DND-41 (cell line): ENCODE measurements around the gene GH2.
"Not testable (repeated sequence)": the region's sequence is repeated elsewhere in the genome, so short reads cannot be mapped to it uniquely, and the experiment has no call there.

ENCODE experiments used
- ATAC-seq: fragments of 200-7000 bp; cut with Tn5 transposase; 3 replicates; pipeline ENCODE4 v1.9.1; 2021; ENCODE audit warnings: low read depth; ENCODE audit not compliant: insufficient read depth
- DNase-seq: peaks from one replicate; pipeline ENCODE4 v3.0.0-alpha.2; 2020
- H2AFZ ChIP-seq: 2 replicates; pipeline ENCODE4 v1.6.0; 2012; ENCODE audit warnings: low read depth, low read length
- H3K27ac ChIP-seq: 2 replicates; pipeline ENCODE4 v1.5.1; 2012; ENCODE audit warnings: low read length, inconsistent platforms
- H3K27me3 ChIP-seq: fragments of 200-600 bp; sonication (generic); 2 replicates; pipeline ENCODE4 v1.6.0; 2012; ENCODE audit warnings: low read length, mild to moderate bottlenecking, inconsistent platforms; ENCODE audit not compliant: insufficient read depth, poor library complexity
- H3K36me3 ChIP-seq: 2 replicates; pipeline ENCODE4 v1.5.1; 2012; ENCODE audit warnings: low read length, inconsistent platforms; ENCODE audit not compliant: insufficient read depth
- H3K4me1 ChIP-seq: 2 replicates; pipeline ENCODE4 v1.5.1; 2012; ENCODE audit warnings: mild to moderate bottlenecking, low read length; ENCODE audit not compliant: insufficient read depth
- H3K4me2 ChIP-seq: 2 replicates; pipeline ENCODE4 v1.6.0; 2012; ENCODE audit warnings: mild to moderate bottlenecking, moderate library complexity, low read length, inconsistent platforms; ENCODE audit not compliant: insufficient read depth
- H3K4me3 ChIP-seq, 2 experiments: fragments of 200-600 bp in 1 of 2; shearing (Covaris generic) in 1 of 2; 2 replicates each; pipeline ENCODE4 v1.5.1; 2012 to 2016; ENCODE audit warnings: inconsistent platforms in 2 of 2, low read length in 2 of 2, mild to moderate bottlenecking in 2 of 2, low read depth in 1 of 2, moderate library complexity in 1 of 2
- H3K79me2 ChIP-seq: 2 replicates; pipeline ENCODE4 v1.6.0; 2012; ENCODE audit warnings: low read length, inconsistent platforms; ENCODE audit not compliant: insufficient read depth
- H3K9ac ChIP-seq: 2 replicates; pipeline ENCODE4 v1.6.0; 2012; ENCODE audit warnings: low read depth, mild to moderate bottlenecking, inconsistent platforms, low read length, moderate library complexity
- H3K9me3 ChIP-seq: 2 replicates; pipeline ENCODE4 v1.5.1; 2012; ENCODE audit warnings: low read length, moderate library complexity, mild to moderate bottlenecking, inconsistent platforms; ENCODE audit not compliant: insufficient read depth, severe bottlenecking
- H4K20me1 ChIP-seq: 2 replicates; pipeline ENCODE4 v1.6.0; 2012; ENCODE audit warnings: low read length; ENCODE audit not compliant: insufficient read depth
- EZH2 ChIP-seq: IDR thresholded peaks from 3 replicates; pipeline ENCODE4 v1.6.1; 2012; ENCODE audit warnings: borderline replicate concordance, low read depth, mild to moderate bottlenecking, moderate library complexity, low read length, inconsistent platforms; ENCODE audit not compliant: severe bottlenecking
- TF ChIP-seq, protein P1 (sequence below): IDR thresholded peaks from 2 replicates; pipeline ENCODE4 v1.5.1; 2012; ENCODE audit warnings: borderline replicate concordance, low read length, moderate library complexity, mild to moderate bottlenecking; ENCODE audit not compliant: poor library complexity, severe bottlenecking; ENCODE audit errors: extremely low read depth

The GH2 gene

DNA sequence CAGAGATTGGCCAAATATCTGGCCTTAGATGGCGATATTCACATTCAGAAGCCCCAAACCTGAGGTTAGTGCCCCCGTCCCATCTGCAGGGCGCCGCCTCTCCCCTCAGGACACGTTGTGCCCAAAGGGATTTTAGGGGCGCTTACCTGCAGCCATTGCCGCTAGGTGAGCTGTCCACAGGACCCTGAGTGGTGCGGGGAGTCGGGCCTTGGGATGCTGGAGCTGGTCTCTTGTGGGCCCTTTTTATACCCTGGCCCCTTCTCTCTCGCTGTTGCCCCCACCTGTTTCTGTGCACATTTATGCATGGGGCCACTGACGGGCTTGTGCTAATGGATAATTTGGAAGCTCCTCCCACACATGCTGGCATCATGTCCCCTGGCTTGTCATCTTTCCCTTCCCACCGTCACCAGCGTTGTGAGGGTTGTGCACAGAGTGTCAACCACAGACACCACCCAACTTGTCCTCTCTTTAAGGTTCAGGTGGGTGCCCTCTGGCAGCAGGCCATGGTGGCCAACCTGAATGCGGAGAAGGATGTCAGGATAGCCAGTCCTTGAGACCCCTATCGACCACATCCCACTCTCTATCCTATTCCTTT is 29.4 kb upstream of the GH2 start, which contains the start of gene CSHL1:
CSHL1 (minus strand) TSS at position 218 of the 595 bp plus-strand sequence; CDS start at position 156, 62 bp downstream.
- no peaks in the 10 kb centered on the region for H3K27me3 ChIP-seq
- H2AFZ ChIP-seq, result no peak within 1 kb of the TSS
- H3K9me3 ChIP-seq, result no peaks in the 10 kb centered on the region
- no peak for ATAC-seq
- no peak within 1 kb of the TSS for H3K4me2 ChIP-seq
- no peak within 1 kb of the TSS for H3K27ac ChIP-seq
- TF ChIP-seq, protein P1, sequence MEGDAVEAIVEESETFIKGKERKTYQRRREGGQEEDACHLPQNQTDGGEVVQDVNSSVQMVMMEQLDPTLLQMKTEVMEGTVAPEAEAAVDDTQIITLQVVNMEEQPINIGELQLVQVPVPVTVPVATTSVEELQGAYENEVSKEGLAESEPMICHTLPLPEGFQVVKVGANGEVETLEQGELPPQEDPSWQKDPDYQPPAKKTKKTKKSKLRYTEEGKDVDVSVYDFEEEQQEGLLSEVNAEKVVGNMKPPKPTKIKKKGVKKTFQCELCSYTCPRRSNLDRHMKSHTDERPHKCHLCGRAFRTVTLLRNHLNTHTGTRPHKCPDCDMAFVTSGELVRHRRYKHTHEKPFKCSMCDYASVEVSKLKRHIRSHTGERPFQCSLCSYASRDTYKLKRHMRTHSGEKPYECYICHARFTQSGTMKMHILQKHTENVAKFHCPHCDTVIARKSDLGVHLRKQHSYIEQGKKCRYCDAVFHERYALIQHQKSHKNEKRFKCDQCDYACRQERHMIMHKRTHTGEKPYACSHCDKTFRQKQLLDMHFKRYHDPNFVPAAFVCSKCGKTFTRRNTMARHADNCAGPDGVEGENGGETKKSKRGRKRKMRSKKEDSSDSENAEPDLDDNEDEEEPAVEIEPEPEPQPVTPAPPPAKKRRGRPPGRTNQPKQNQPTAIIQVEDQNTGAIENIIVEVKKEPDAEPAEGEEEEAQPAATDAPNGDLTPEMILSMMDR, result no peak
- TF ChIP-seq EZH2, result no peak
- no peaks in the 10 kb centered on the region for H3K36me3 ChIP-seq
- no peak for DNase-seq
- no peak within 1 kb of the TSS for H3K4me3 ChIP-seq
- no peaks in the 10 kb centered on the region for H3K79me2 ChIP-seq
- no peaks in the 10 kb centered on the region for H3K4me1 ChIP-seq
- H4K20me1 ChIP-seq, result no peaks in the 10 kb centered on the region
- no peak within 1 kb of the TSS for H3K9ac ChIP-seq

DNA sequence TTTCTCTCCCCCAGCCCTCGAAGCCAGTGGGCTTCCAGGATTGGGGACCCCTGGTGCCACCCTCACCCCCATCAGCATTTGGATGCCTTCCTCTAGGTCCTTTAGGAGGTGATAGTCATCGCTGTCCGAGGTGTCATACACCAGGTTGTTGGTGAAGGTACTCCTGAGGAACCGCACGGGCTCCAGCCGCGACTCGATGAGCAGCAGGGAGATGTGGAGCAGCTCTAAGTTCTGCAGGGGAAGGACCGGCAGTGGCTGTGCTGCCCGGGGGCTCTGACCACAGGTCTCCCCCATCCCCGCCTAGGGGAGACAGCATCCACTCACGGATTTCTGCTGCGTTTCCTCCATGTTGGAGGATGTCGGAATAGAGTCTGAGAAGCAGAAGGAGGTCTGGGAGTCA is 28.4 kb upstream of the GH2 start:
- Histone ChIP-seq H3K79me2 (no peaks in the 10 kb centered on the region), H3K9me3 (no peaks in the 10 kb centered on the region), H3K4me2 (no peak overlapping the region), H3K36me3 (no peaks in the 10 kb centered on the region), H3K4me1 (no peaks in the 10 kb centered on the region), H3K4me3 (no peak overlapping the region), H3K27ac (no peak overlapping the region), H2AFZ (no peak overlapping the region), H3K27me3 (no peaks in the 10 kb centered on the region), H4K20me1 (no peaks in the 10 kb centered on the region), H3K9ac (no peak overlapping the region)
- DNase-seq (no peak), ATAC-seq (no peak)
- TF ChIP-seq, protein P1, result no peak
- TF ChIP-seq EZH2, result no peak

DNA sequence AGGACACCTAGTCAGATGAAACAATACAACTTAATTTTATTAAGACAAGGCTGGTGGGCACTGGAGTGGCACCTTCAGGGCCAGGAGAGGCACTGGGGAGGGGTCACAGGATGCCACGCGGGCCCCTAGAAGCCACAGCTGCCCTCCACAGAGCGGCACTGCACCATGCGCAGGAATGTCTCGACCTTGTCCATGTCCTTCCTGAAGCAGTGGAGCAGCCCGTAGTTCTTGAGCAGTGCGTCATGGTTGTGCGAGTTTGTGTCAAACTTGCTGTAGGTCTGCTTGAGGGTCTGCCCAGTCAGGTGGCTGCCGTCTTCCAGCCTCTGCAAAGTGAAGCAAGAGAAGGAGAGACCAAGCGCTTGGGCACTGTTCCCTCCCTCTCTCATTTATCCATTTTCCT is 27.8 kb upstream of the GH2 start:
- not testable (repeated sequence) for ATAC-seq, H3K9ac ChIP-seq, H3K4me1 ChIP-seq, H3K27me3 ChIP-seq, H4K20me1 ChIP-seq, H3K4me2 ChIP-seq, H3K36me3 ChIP-seq, H3K4me3 ChIP-seq, H3K27ac ChIP-seq, H2AFZ ChIP-seq, H3K79me2 ChIP-seq, DNase-seq, H3K9me3 ChIP-seq

DNA sequence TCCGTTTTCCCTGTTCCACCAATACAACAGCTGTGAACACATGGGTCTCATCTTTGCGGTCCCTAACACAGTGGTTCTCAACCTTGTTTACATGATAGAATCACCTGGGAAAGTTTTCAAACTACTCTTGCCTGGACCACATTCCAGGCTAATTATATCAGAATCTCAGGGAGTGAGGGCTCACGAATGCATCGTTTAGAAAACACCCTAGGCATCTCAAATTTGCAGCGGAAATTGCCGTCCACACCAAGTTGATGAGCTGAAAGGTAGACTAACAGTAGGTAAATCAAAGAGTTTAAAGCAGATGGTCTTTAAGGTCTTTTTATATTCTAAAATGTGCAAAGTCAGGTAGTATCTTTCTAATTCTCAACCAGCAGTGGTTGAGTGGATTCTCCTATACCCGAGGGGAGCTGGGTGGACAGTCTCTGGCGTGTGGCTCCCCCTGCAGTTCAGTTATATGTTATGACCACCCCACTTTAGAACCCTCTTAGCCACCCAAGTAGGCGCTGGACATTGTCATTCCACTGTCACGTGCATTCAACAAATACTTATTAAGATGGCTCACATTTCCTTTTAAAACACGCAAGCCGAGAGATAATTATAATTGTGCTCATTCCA is 25.5 kb upstream of the GH2 start:
- DNase-seq, H4K20me1 ChIP-seq, H3K79me2 ChIP-seq, H3K4me2 ChIP-seq, H3K9me3 ChIP-seq, H3K27me3 ChIP-seq, H3K4me3 ChIP-seq, H3K4me1 ChIP-seq, H3K27ac ChIP-seq, H2AFZ ChIP-seq, H3K9ac ChIP-seq, H3K36me3 ChIP-seq: not testable (repeated sequence)
- TF ChIP-seq, protein P1, result peak; percentile 23
- ATAC-seq, result 0 out of 3 replicates have a peak, but pooled peaks have one; percentile 46

DNA sequence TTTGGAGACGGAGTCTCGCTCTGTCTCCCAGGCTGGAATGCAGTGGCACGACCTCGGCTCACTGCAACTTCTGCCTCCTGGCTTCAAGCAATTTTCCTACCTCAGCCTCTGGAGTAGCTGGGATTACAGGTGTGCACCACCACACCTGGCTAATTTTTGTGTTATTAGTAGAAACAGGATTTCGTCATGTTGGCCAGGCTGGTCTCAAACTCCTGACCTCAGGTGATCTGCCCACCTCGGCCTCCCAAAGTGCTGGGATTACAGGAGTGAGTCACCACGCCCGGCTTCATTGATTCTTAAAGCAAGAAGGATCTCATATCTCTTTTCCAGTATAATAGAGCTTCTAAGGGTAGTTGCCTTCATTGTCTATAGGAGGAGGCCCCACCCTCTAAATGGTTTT is 23.1 kb upstream of the GH2 start:
- H4K20me1 ChIP-seq, H3K27ac ChIP-seq, H3K4me1 ChIP-seq, ATAC-seq, H3K27me3 ChIP-seq, H3K9me3 ChIP-seq, DNase-seq, H3K36me3 ChIP-seq, H3K4me3 ChIP-seq, H2AFZ ChIP-seq, H3K4me2 ChIP-seq, H3K79me2 ChIP-seq, H3K9ac ChIP-seq: not testable (repeated sequence)
